Endothelial cell of umbilical vein (primary cell): ENCODE data around the gene FAM200C.

Source experiments
- CTCF ChIP-seq, 2 donors: IDR thresholded peaks; 1 replicate in 1 of 2; 2 replicates in 1 of 2; pipeline ENCODE4 v1.5.1; 2011; ENCODE audit warnings: low read length in 2 of 2, mild to moderate bottlenecking in 2 of 2, moderate library complexity in 2 of 2, control low read depth in 1 of 2, inconsistent platforms in 1 of 2, low read depth in 1 of 2; ENCODE audit not compliant: insufficient read depth in 1 of 2; ENCODE audit errors: extremely low read depth in 1 of 2
- EZH2 ChIP-seq: IDR thresholded peaks from 2 replicates; pipeline ENCODE4 v1.6.1; 2012; ENCODE audit warnings: borderline replicate concordance, low read depth, mild to moderate bottlenecking, moderate library complexity, low read length, inconsistent platforms; ENCODE audit not compliant: severe bottlenecking
- FOS ChIP-seq: IDR thresholded peaks from 2 replicates; pipeline ENCODE4 v1.6.1; 2011; ENCODE audit warnings: mild to moderate bottlenecking, low read length, moderate library complexity, borderline replicate concordance; ENCODE audit not compliant: insufficient read depth
- GATA2 ChIP-seq: IDR thresholded peaks from 2 replicates; pipeline ENCODE4 v1.7.0; 2011; ENCODE audit warnings: low read depth, mild to moderate bottlenecking, moderate library complexity, mixed read lengths, low read length; ENCODE audit not compliant: insufficient read length, insufficient read depth
- JUN ChIP-seq: IDR thresholded peaks from 2 replicates; pipeline ENCODE4 v1.6.1; 2011; ENCODE audit warnings: borderline replicate concordance, low read depth; ENCODE audit not compliant: insufficient read length, insufficient read depth
- MAX ChIP-seq: IDR thresholded peaks from 2 replicates; pipeline ENCODE4 v1.6.1; 2011; ENCODE audit not compliant: insufficient read depth, insufficient read length
- MYC ChIP-seq: IDR thresholded peaks from one replicate; pipeline ENCODE4 v1.6.1; 2011; ENCODE audit warnings: mild to moderate bottlenecking, low read depth, low read length
- POLR2A ChIP-seq: IDR thresholded peaks from 2 replicates; pipeline ENCODE4 v1.6.1; 2012; ENCODE audit warnings: low read depth, mild to moderate bottlenecking, control low read depth, low read length
- POLR2AphosphoS5 ChIP-seq: IDR thresholded peaks from 2 replicates; pipeline ENCODE4 v1.6.1; 2012; ENCODE audit warnings: low read depth, mild to moderate bottlenecking, control low read depth, low read length, moderate library complexity; ENCODE audit not compliant: insufficient read depth

- no peak for TF ChIP-seq POLR2A
- no peak for TF ChIP-seq CTCF (IDR thresholded peaks at IDR 0.05; ENCODE audit: extremely low read depth in 1 of 2, insufficient read depth in 1 of 2, low read depth in 1 of 2, low read length in 2 of 2)
- no peak for TF ChIP-seq MYC
- no peak for TF ChIP-seq POLR2AphosphoS5
- no peak for TF ChIP-seq MAX
- TF ChIP-seq EZH2: no peak
- no peak for TF ChIP-seq FOS
- TF ChIP-seq JUN: no peak
- TF ChIP-seq GATA2: no peak
These were observed 51.8 kb downstream of the FAM200C start for GRCh38 chr5:160348080-160348479.
